ENCODE data around the gene RC3H1.

DNA sequence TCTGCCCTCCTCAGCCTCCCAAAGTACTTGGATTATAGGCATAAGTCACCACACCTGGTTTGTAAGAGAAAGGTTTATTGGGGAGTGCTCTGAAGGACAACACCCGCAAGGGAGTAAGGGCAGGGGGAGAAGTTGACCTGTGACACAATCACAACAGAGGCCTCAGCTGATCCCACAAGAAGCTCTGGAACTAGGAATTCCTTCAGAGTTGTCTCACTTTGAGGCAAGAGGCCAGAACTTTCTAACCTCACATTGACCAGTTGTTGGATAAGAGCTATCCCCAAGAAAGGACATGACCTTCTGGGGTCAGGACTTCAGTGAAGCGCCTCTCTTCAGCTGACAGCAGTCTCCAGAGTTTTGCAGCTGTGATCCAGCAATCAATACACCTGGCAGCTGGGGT, 27.4 kb upstream of the RC3H1 start:
- TF ChIP-seq POLR2A (IDR thresholded peaks at IDR 0.05; ENCODE audit: low read depth, low read length) (no peak), NRF1 (conservative IDR thresholded peaks at IDR 0.05; ENCODE audit: low read depth, low read length) (no peak), FOXM1 (IDR thresholded peaks at IDR 0.05; ENCODE audit: low read depth, low read length) (no peak), IKZF1 (conservative IDR thresholded peaks at IDR 0.05) (no peak), ZSCAN29 (IDR thresholded peaks at IDR 0.05) (no peak), MTA3 (IDR thresholded peaks at IDR 0.05; ENCODE audit: borderline replicate concordance, low read length) (no peak), RB1 (IDR thresholded peaks at IDR 0.05; ENCODE audit: borderline replicate concordance) (no peak), POU2F2 (IDR thresholded peaks at IDR 0.05; ENCODE audit: borderline replicate concordance, low read depth, low read length) (no peak), CHD1 (IDR thresholded peaks at IDR 0.05; ENCODE audit: low read depth, low read length) (no peak)
- TF ChIP-seq, protein P1, sequence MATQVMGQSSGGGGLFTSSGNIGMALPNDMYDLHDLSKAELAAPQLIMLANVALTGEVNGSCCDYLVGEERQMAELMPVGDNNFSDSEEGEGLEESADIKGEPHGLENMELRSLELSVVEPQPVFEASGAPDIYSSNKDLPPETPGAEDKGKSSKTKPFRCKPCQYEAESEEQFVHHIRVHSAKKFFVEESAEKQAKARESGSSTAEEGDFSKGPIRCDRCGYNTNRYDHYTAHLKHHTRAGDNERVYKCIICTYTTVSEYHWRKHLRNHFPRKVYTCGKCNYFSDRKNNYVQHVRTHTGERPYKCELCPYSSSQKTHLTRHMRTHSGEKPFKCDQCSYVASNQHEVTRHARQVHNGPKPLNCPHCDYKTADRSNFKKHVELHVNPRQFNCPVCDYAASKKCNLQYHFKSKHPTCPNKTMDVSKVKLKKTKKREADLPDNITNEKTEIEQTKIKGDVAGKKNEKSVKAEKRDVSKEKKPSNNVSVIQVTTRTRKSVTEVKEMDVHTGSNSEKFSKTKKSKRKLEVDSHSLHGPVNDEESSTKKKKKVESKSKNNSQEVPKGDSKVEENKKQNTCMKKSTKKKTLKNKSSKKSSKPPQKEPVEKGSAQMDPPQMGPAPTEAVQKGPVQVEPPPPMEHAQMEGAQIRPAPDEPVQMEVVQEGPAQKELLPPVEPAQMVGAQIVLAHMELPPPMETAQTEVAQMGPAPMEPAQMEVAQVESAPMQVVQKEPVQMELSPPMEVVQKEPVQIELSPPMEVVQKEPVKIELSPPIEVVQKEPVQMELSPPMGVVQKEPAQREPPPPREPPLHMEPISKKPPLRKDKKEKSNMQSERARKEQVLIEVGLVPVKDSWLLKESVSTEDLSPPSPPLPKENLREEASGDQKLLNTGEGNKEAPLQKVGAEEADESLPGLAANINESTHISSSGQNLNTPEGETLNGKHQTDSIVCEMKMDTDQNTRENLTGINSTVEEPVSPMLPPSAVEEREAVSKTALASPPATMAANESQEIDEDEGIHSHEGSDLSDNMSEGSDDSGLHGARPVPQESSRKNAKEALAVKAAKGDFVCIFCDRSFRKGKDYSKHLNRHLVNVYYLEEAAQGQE (IDR thresholded peaks at IDR 0.05; ENCODE audit: low read depth, low read length), result no peak
- TF ChIP-seq, protein P2, sequence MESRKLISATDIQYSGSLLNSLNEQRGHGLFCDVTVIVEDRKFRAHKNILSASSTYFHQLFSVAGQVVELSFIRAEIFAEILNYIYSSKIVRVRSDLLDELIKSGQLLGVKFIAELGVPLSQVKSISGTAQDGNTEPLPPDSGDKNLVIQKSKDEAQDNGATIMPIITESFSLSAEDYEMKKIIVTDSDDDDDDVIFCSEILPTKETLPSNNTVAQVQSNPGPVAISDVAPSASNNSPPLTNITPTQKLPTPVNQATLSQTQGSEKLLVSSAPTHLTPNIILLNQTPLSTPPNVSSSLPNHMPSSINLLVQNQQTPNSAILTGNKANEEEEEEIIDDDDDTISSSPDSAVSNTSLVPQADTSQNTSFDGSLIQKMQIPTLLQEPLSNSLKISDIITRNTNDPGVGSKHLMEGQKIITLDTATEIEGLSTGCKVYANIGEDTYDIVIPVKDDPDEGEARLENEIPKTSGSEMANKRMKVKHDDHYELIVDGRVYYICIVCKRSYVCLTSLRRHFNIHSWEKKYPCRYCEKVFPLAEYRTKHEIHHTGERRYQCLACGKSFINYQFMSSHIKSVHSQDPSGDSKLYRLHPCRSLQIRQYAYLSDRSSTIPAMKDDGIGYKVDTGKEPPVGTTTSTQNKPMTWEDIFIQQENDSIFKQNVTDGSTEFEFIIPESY (IDR thresholded peaks at IDR 0.05), result no peak
- TF ChIP-seq, protein P3, sequence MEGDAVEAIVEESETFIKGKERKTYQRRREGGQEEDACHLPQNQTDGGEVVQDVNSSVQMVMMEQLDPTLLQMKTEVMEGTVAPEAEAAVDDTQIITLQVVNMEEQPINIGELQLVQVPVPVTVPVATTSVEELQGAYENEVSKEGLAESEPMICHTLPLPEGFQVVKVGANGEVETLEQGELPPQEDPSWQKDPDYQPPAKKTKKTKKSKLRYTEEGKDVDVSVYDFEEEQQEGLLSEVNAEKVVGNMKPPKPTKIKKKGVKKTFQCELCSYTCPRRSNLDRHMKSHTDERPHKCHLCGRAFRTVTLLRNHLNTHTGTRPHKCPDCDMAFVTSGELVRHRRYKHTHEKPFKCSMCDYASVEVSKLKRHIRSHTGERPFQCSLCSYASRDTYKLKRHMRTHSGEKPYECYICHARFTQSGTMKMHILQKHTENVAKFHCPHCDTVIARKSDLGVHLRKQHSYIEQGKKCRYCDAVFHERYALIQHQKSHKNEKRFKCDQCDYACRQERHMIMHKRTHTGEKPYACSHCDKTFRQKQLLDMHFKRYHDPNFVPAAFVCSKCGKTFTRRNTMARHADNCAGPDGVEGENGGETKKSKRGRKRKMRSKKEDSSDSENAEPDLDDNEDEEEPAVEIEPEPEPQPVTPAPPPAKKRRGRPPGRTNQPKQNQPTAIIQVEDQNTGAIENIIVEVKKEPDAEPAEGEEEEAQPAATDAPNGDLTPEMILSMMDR (IDR thresholded peaks at IDR 0.05 in 2 of 3, conservative IDR thresholded peaks at IDR 0.05 in 1 of 3; ENCODE audit: control insufficient read depth in 2 of 3, extremely low read depth in 1 of 3, insufficient read depth in 1 of 3, low read depth in 3 of 3, low read length in 3 of 3), result no peak
- TF ChIP-seq, protein P4, sequence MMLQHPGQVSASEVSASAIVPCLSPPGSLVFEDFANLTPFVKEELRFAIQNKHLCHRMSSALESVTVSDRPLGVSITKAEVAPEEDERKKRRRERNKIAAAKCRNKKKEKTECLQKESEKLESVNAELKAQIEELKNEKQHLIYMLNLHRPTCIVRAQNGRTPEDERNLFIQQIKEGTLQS (IDR thresholded peaks at IDR 0.05; ENCODE audit: borderline replicate concordance, extremely low read depth, low read depth, low read length), result no peak
